ENCODE data around the gene AJM1.

AJM1 gene

GRCh38 chr9:136845465-136846260 lies 3.4 kb downstream of the AJM1 start:
- no peak for DNase-seq (ENCODE audit: low spot score)

GRCh38 chr9:136846376-136847087 lies 4.3 kb downstream of the AJM1 start:
- DNase-seq (ENCODE audit: low spot score) = no peak

- DNase-seq (ENCODE audit: low spot score) = peak; percentile 87
Observed at GRCh38 chr9:136847088-136847825, 5.0 kb downstream of the AJM1 start.

- DNase-seq (ENCODE audit: low spot score) = peak; percentile 89
Observed at GRCh38 chr9:136847826-136848392, 5.6 kb downstream of the AJM1 start.

GRCh38 chr9:136848393-136849037 lies 6.2 kb downstream of the AJM1 start:
- DNase-seq (ENCODE audit: low spot score) = peak; percentile 81

- peak; percentile 99 for DNase-seq (ENCODE audit: low spot score)
Observed at GRCh38 chr9:136849038-136849959, 7.0 kb downstream of the AJM1 start, which contains the start of gene PHPT1. Gene PHPT1, plus strand, starts transcription at chr9:136849409. Its CDS starts 22 bp downstream, at chr9:136849431.

GRCh38 chr9:136849960-136850865 lies 7.9 kb downstream of the AJM1 start:
- no peak for DNase-seq (ENCODE audit: low spot score)

GRCh38 chr9:136850866-136851775 lies 8.8 kb downstream of the AJM1 start:
- no peak for DNase-seq (ENCODE audit: low spot score)

- no peak for DNase-seq (ENCODE audit: low spot score)
Observed at GRCh38 chr9:136851941-136852663, 9.8 kb downstream of the AJM1 start, which contains the start of gene MAMDC4. Gene MAMDC4, plus strand, starts transcription at chr9:136852346. Its CDS starts 71 bp downstream, at chr9:136852417.

- no peak for DNase-seq (ENCODE audit: low spot score)
Observed at GRCh38 chr9:136852664-136853595, 10.7 kb downstream of the AJM1 start.

- DNase-seq (ENCODE audit: low spot score) = no peak
Observed at GRCh38 chr9:136853596-136854112, 11.4 kb downstream of the AJM1 start.

- no peak for DNase-seq (ENCODE audit: low spot score)
Observed at GRCh38 chr9:136854113-136854841, 12.0 kb downstream of the AJM1 start.

GRCh38 chr9:136854842-136855460 lies 12.7 kb downstream of the AJM1 start:
- DNase-seq (ENCODE audit: low spot score) = peak; percentile 47

- DNase-seq (ENCODE audit: low spot score) = peak; percentile 44
Observed at GRCh38 chr9:136855461-136856078, 13.3 kb downstream of the AJM1 start.

- DNase-seq (ENCODE audit: low spot score) = no peak
Observed at GRCh38 chr9:136856079-136856476, 13.8 kb downstream of the AJM1 start.

Measured in ecto neural progenitor cell (in vitro differentiated cells).